HG02588 (cell line): ENCODE measurements around the gene GRIP2.

Source experiments
- ATAC-seq: cut with Tn5 transposase; IDR thresholded peaks from one replicate; pipeline ENCODE4 v1.9.1; 2021; ENCODE audit warnings: mild to moderate bottlenecking, moderate library complexity; ENCODE audit not compliant: unreplicated experiment

The GRIP2 gene

GRCh38 chr3:14439501-14440167 is 100.5 kb downstream of the GRIP2 start:
- ATAC-seq: no peak
